ENCODE results near the gene AIPL1. TPM values are rescaled to one million over a fixed set of nuclear protein-coding genes. Genes with fewer than 3 reads are reported as not detected.

Gene AIPL1
- total RNA-seq, 2 experiments from 2014 or later: not detected

DNA sequence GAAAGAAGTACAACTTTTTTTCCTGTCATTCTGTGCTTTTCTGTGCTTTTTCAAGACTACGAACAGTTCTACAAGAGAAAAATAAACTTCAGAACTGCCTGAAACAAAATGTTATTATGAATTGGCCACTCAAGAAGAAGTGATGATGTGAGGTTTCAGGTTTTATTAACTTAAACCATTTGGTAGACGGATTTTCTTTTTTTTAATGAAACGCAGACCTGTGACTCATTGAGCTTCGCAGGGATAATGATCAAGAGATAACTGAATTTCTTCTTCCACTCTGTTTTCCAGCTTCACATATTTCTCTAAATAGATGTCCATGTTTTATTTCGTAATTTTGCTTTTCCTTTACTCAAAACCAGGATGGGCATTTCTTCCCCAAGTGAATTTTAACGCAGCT lies 32.7 kb downstream of the AIPL1 start:
- H3K4me3 Mint-ChIP-seq: no peak overlapping the region

DNA sequence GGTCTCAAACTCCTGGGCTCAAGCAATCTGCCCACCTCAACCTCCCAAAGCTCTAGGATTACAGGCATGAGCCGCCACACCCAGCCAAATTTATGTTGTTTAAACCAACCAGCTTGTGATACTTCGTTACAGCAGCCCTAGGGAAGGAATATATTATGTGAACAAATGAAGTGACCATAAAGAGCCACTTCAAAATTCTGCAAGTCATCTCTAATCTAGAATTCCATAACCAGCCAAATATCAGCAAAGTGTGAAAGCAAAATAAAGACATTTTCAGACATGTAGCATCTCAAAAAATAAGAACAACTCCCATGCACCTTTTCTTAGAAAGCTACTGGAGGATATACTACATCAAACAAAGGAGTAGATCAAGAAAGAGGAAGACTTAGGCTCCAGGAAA lies 36.0 kb downstream of the AIPL1 start:
- CTCF ChIA-PET: no interaction called here

More for the DNA sequence above, 32.7 kb downstream of the AIPL1 start:
- Mint-ChIP-seq H3K9me3 (peaks cover 2% of the 10 kb centered on the region), H3K27me3 (peaks cover 30% of the 10 kb centered on the region), H3K27ac (no peak overlapping the region), H3K36me3 (ENCODE audit: low read depth) (no peaks in the 10 kb centered on the region), H3K4me1 (ENCODE audit: low read depth) (no peaks in the 10 kb centered on the region)
- H3K27ac ChIP-seq (ENCODE audit: low read depth in 1 of 2, low read length in 2 of 2): no peak overlapping the region
- H3K4me3 ChIP-seq (ENCODE audit: low read length): no peak overlapping the region
- ATAC-seq (ENCODE audit: poor library complexity) (no peak), DNase-seq (no peak)
- peaks cover 4 to 5% of the 10 kb centered on the region in 2 experiments for H3K9me3 ChIP-seq (ENCODE audit: control insufficient read depth in 1 of 2, insufficient read depth in 1 of 2, low read length in 2 of 2)
- TF ChIP-seq, protein P1, sequence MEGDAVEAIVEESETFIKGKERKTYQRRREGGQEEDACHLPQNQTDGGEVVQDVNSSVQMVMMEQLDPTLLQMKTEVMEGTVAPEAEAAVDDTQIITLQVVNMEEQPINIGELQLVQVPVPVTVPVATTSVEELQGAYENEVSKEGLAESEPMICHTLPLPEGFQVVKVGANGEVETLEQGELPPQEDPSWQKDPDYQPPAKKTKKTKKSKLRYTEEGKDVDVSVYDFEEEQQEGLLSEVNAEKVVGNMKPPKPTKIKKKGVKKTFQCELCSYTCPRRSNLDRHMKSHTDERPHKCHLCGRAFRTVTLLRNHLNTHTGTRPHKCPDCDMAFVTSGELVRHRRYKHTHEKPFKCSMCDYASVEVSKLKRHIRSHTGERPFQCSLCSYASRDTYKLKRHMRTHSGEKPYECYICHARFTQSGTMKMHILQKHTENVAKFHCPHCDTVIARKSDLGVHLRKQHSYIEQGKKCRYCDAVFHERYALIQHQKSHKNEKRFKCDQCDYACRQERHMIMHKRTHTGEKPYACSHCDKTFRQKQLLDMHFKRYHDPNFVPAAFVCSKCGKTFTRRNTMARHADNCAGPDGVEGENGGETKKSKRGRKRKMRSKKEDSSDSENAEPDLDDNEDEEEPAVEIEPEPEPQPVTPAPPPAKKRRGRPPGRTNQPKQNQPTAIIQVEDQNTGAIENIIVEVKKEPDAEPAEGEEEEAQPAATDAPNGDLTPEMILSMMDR (IDR thresholded peaks at IDR 0.05): no peak
- peaks cover 0 to 7% of the 10 kb centered on the region in 2 experiments for H3K27me3 ChIP-seq (ENCODE audit: control insufficient read depth in 1 of 2, insufficient read depth in 2 of 2, low read length in 2 of 2)
- intact Hi-C loops (cut with DNase I, micrococcal nuclease): no loop called here
- ChIA-PET CTCF (no interaction called here), POLR2A (no interaction called here)
- no peaks in the 10 kb centered on the region for H3K4me1 ChIP-seq (ENCODE audit: insufficient read depth, low read length)
- H3K36me3 ChIP-seq (ENCODE audit: insufficient read depth, low read length): no peaks in the 10 kb centered on the region

DNA sequence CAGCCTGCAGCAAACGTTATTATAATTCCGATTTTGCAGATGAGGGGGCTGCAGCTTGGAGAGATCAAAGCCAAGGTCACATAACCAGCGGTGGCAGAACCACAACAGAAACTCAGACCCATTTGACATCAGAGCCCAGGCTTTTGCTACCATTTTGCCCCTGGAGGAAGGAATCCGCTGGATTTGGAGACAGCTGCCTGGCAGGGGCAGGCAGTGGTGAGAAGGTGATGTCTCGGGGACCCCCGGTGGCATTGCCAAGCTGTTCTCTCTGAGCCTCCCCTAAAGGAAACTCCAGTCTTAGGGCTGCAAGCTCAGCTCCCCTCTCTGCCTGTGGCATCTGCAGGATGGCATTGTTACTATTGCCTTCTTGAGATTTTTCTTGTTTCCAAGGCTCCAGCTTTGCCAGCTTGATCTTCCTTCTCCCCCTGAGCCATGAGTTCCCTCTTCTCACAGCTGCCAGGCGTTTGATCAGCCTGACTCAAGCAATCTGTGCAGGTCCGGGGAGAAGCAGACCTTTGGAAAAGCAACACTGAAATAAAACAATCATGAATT lies 40.8 kb downstream of the AIPL1 start:
- peaks cover 48% of the 10 kb centered on the region for H3K27me3 Mint-ChIP-seq
- H3K4me1 Mint-ChIP-seq (ENCODE audit: low read depth): no peaks in the 10 kb centered on the region
- Histone ChIP-seq H3K9me3 (ENCODE audit: control insufficient read depth in 1 of 2, insufficient read depth in 1 of 2, low read length in 2 of 2) (peaks cover 4% of the 10 kb centered on the region in 2 experiments), H3K36me3 (ENCODE audit: insufficient read depth, low read length) (no peaks in the 10 kb centered on the region), H3K4me3 (ENCODE audit: low read length) (no peak overlapping the region), H3K27me3 (ENCODE audit: control insufficient read depth in 1 of 2, insufficient read depth in 2 of 2, low read length in 2 of 2) (peaks cover 10% of the 10 kb centered on the region in 2 experiments), H3K4me1 (ENCODE audit: insufficient read depth, low read length) (no peaks in the 10 kb centered on the region), H3K27ac (ENCODE audit: low read depth in 1 of 2, low read length in 2 of 2) (no peak overlapping the region)
- POLR2A ChIA-PET: no interaction called here
- H3K4me3 Mint-ChIP-seq: no peak overlapping the region
- no peaks in the 10 kb centered on the region for H3K36me3 Mint-ChIP-seq (ENCODE audit: low read depth)
- CTCF ChIA-PET: no interaction called here
- ATAC-seq (ENCODE audit: poor library complexity) (no peak), DNase-seq (no peak)
- H3K9me3 Mint-ChIP-seq: peaks cover 2% of the 10 kb centered on the region
- TF ChIP-seq, protein P1 (IDR thresholded peaks at IDR 0.05): no peak
- H3K27ac Mint-ChIP-seq: no peak overlapping the region
- intact Hi-C loops (cut with DNase I, micrococcal nuclease): no loop called here

More for the DNA sequence above, 36.0 kb downstream of the AIPL1 start:
- H3K4me3 ChIP-seq (ENCODE audit: low read length): no peak overlapping the region
- no peaks in the 10 kb centered on the region for H3K4me1 ChIP-seq (ENCODE audit: insufficient read depth, low read length)
- peaks cover 4 to 5% of the 10 kb centered on the region in 2 experiments for H3K9me3 ChIP-seq (ENCODE audit: control insufficient read depth in 1 of 2, insufficient read depth in 1 of 2, low read length in 2 of 2)
- intact Hi-C loops (cut with DNase I, micrococcal nuclease): no loop called here
- DNase-seq: no peak
- POLR2A ChIA-PET: no interaction called here
- no peaks in the 10 kb centered on the region for H3K36me3 ChIP-seq (ENCODE audit: insufficient read depth, low read length)
- H3K4me1 Mint-ChIP-seq (ENCODE audit: low read depth): no peaks in the 10 kb centered on the region
- H3K4me3 Mint-ChIP-seq: no peak overlapping the region
- no peaks in the 10 kb centered on the region for H3K36me3 Mint-ChIP-seq (ENCODE audit: low read depth)
- H3K27me3 Mint-ChIP-seq: peaks cover 41% of the 10 kb centered on the region
- no peak overlapping the region for H3K27ac Mint-ChIP-seq
- H3K27me3 ChIP-seq (ENCODE audit: control insufficient read depth in 1 of 2, insufficient read depth in 2 of 2, low read length in 2 of 2): peaks cover 4 to 8% of the 10 kb centered on the region in 2 experiments
- ATAC-seq (ENCODE audit: poor library complexity): no peak
- no peak overlapping the region for H3K27ac ChIP-seq (ENCODE audit: low read depth in 1 of 2, low read length in 2 of 2)
- TF ChIP-seq, protein P1 (IDR thresholded peaks at IDR 0.05): no peak
- H3K9me3 Mint-ChIP-seq: peaks cover 2% of the 10 kb centered on the region

Measured in CD4-positive, alpha-beta T cell (primary cell).